SK-N-SH treated with all-trans-retinoic acid at 6 μM for 48 hours (cell line): ENCODE measurements around the gene ZNF689.

ENCODE experiments used
- ARNTL ChIP-seq: fragments of 450-650 bp; formaldehyde crosslinking; IDR thresholded peaks from 2 replicates; pipeline ENCODE4 v1.5.0; 2020; ENCODE audit warnings: low read depth, mild to moderate bottlenecking, moderate library complexity, borderline replicate concordance
- ESRRG ChIP-seq: fragments of 250-450 bp; sonication (Bioruptor Pico); IDR thresholded peaks from 2 replicates; pipeline ENCODE4 v1.6.1; 2021; ENCODE audit warnings: mild to moderate bottlenecking
- GLIS3 ChIP-seq: fragments of 250-450 bp; sonication (Bioruptor Pico); IDR thresholded peaks from 2 replicates; pipeline ENCODE4 v1.5.0; 2020; ENCODE audit warnings: mild to moderate bottlenecking, moderate library complexity
- ZFP3 ChIP-seq: fragments of 250-450 bp; sonication (Bioruptor Pico); IDR thresholded peaks from 2 replicates; pipeline ENCODE4 v1.5.0; 2020; ENCODE audit warnings: mild to moderate bottlenecking, moderate library complexity
- ZNF8 ChIP-seq: fragments of 450-650 bp; formaldehyde crosslinking; IDR thresholded peaks from 2 replicates; pipeline ENCODE4 v1.5.0; 2020; ENCODE audit warnings: mild to moderate bottlenecking, moderate library complexity
- TF ChIP-seq, protein P1 (sequence below): fragments of 250-450 bp; sonication (Bioruptor Pico); IDR thresholded peaks from 2 replicates; pipeline ENCODE4 v1.8.0; 2020; ENCODE audit warnings: mild to moderate bottlenecking, moderate library complexity, borderline replicate concordance

DNA sequence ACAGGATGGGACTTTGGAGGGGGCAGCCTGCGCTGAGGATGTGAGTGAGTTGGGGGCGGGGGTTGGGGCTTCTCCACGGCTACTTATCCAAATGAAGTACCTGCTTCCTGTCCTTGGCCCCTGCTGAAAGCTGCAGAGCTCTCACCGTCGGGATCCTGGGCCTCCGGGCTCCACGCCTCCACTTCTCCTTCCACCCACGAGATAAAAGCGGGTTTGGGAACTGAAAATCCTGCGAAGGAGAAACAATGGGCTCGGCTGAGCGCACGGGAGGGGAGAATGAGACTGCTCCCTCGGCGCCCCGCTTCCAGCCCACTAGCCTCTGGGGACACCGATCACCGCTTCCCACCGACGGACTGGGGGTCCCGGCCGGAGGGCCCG, 25.2 kb downstream of the ZNF689 start:
- TF ChIP-seq ARNTL (CRISPR knock-in tag) (no peak), ZFP3 (no peak), GLIS3 (CRISPR knock-in tag) (no peak), ZNF8 (CRISPR knock-in tag) (no peak), ESRRG (CRISPR knock-in tag) (no peak)
- TF ChIP-seq, protein P1, sequence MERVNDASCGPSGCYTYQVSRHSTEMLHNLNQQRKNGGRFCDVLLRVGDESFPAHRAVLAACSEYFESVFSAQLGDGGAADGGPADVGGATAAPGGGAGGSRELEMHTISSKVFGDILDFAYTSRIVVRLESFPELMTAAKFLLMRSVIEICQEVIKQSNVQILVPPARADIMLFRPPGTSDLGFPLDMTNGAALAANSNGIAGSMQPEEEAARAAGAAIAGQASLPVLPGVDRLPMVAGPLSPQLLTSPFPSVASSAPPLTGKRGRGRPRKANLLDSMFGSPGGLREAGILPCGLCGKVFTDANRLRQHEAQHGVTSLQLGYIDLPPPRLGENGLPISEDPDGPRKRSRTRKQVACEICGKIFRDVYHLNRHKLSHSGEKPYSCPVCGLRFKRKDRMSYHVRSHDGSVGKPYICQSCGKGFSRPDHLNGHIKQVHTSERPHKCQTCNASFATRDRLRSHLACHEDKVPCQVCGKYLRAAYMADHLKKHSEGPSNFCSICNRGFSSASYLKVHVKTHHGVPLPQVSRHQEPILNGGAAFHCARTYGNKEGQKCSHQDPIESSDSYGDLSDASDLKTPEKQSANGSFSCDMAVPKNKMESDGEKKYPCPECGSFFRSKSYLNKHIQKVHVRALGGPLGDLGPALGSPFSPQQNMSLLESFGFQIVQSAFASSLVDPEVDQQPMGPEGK (CRISPR knock-in tag), result no peak
